Common myeloid progenitor, CD34-positive (primary cell): ENCODE results near the gene CYP4X1.
"Not testable (repeated sequence)": the region's sequence is repeated elsewhere in the genome, so short reads cannot be mapped to it uniquely, and the experiment has no call there.

Experiments used
- CTCF ChIA-PET: fragments of 350-600 bp; sonication (Branson Sonifier 250); formaldehyde crosslinking; loops from one replicate; lab custom pipeline; 2021; ENCODE audit warnings: antibody characterized with exemption; lab: Charles Lee
- POLR2A ChIA-PET: fragments of 350-600 bp; sonication (Branson Sonifier 250); formaldehyde crosslinking; loops from one replicate; lab custom pipeline; 2021; ENCODE audit warnings: antibody characterized with exemption; lab: Charles Lee
- DNase-seq, 3 donors: peaks; one replicate each; pipeline versions ENCODE4 v3.0.0 to v3.0.0-alpha.2; 2013
- H3K27ac ChIP-seq, 2 experiments: 1 replicate in 1 of 2; 2 replicates in 1 of 2; pipeline ENCODE4 v1.7.0; 2013; ENCODE audit warnings: inconsistent platforms in 2 of 2, low read length in 2 of 2, mild to moderate bottlenecking in 2 of 2, low read depth in 1 of 2, moderate library complexity in 1 of 2; ENCODE audit not compliant: severe bottlenecking in 2 of 2, insufficient read depth in 1 of 2, poor library complexity in 1 of 2
- H3K27me3 ChIP-seq, 5 experiments: replicated peaks in 2 of 5; 1 replicate in 3 of 5; 2 replicates in 2 of 5; pipeline versions ENCODE4 v1.6.1 to v1.7.0; 2013; ENCODE audit warnings: low read length in 4 of 5, mild to moderate bottlenecking in 2 of 5, moderate library complexity in 2 of 5, inconsistent platforms in 1 of 5; ENCODE audit not compliant: insufficient read depth in 5 of 5, control insufficient read depth in 4 of 5
- H3K36me3 ChIP-seq, 4 experiments: 1 replicate in 2 of 4; 2 replicates in 2 of 4; pipeline versions ENCODE4 v1.6.1 to v1.7.0; 2013; ENCODE audit warnings: low read length in 3 of 4, control low read depth in 1 of 4, mild to moderate bottlenecking in 1 of 4; ENCODE audit not compliant: control insufficient read depth in 4 of 4, insufficient read depth in 4 of 4
- H3K4me1 ChIP-seq, 4 experiments: 1 replicate in 3 of 4; 2 replicates in 1 of 4; pipeline versions ENCODE4 v1.6.1 to v1.7.1; 2013; ENCODE audit warnings: low read length in 3 of 4, mild to moderate bottlenecking in 3 of 4, control low read depth in 1 of 4, inconsistent platforms in 1 of 4, moderate library complexity in 1 of 4; ENCODE audit not compliant: control insufficient read depth in 4 of 4, insufficient read depth in 4 of 4; ENCODE audit errors: control extremely low read depth in 1 of 4
- H3K4me3 ChIP-seq, 7 experiments: 1 replicate in 4 of 7; 2 replicates in 3 of 7; pipeline versions ENCODE4 v1.5.1 to v1.7.0; 2013; ENCODE audit warnings: mild to moderate bottlenecking in 7 of 7, low read length in 6 of 7, moderate library complexity in 6 of 7, inconsistent platforms in 2 of 7, low read depth in 2 of 7, control low read depth in 1 of 7; ENCODE audit not compliant: insufficient read depth in 4 of 7, control insufficient read depth in 1 of 7; ENCODE audit errors: extremely low read depth in 1 of 7
- H3K9me3 ChIP-seq, 5 experiments: 1 replicate in 4 of 5; 2 replicates in 1 of 5; pipeline versions ENCODE4 v1.6.1 to v1.7.1; 2013; ENCODE audit warnings: low read length in 4 of 5, mild to moderate bottlenecking in 2 of 5, inconsistent platforms in 1 of 5, low read depth in 1 of 5, moderate library complexity in 1 of 5; ENCODE audit not compliant: control insufficient read depth in 4 of 5, insufficient read depth in 2 of 5; ENCODE audit errors: control extremely low read depth in 1 of 5
- WGBS: methylation state at CpG from one replicate; pipeline ENCODE4 v1.1.5; 2013; ENCODE audit not compliant: insufficient coverage; 5-methylcytosine and 5-hydroxymethylcytosine counted together

The CYP4X1 gene

GRCh38 chr1:47069509-47069908 lies 46.0 kb downstream of the CYP4X1 start:
- H3K36me3 ChIP-seq, DNase-seq, H3K4me3 ChIP-seq, H3K4me1 ChIP-seq, H3K9me3 ChIP-seq, CTCF ChIA-PET, POLR2A ChIA-PET, H3K27ac ChIP-seq: not testable (repeated sequence)
- peaks cover 0 to 13% (median 4%) of the 10 kb centered on the region in 5 experiments for H3K27me3 ChIP-seq

DNA sequence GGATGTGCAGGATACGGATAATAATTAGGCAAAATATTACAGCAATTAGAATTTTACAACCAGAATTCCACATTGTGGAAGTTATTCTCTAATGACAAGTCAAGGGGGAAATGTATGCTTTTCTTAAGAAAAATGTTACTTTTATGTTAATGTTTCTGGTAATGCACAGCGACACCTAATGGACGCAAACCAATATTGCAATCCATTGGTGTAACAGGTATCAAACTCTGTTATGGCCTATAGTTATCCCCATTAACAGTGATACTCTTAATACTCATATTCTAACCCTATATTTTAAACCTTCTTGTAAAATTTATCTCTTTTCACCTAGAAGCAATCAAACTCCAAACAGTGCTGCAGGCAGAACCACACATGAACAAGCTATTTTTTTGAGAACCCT lies 65.9 kb downstream of the CYP4X1 start:
- H3K36me3 ChIP-seq, H3K4me3 ChIP-seq, H3K27me3 ChIP-seq, H3K27ac ChIP-seq, H3K4me1 ChIP-seq, H3K9me3 ChIP-seq, CTCF ChIA-PET, POLR2A ChIA-PET: not testable (repeated sequence)
- peak; percentile 8 to 49 (median 37) for DNase-seq
- WGBS: no CpG with 5 or more reads among the region's 3 CpGs

DNA sequence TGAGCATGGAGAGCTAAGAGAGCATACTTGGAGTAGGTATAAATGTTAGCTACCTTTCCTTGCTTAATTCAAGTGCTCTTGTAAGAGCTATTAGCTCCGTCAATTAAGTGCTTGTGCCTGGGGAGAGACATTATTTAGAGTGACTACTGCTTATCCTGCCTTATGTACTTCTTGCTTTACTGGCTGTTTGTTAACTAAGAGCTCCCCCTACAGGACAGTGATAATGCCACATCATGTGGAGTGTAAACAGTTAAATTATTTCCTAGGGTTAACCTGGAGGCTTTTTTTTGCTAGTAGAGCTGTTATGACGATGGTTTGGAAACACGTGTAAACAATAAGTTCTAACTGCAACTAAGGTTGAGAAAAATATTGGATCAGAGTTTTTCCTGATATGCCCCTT lies 68.0 kb downstream of the CYP4X1 start:
- CTCF ChIA-PET, H3K4me3 ChIP-seq, H3K27me3 ChIP-seq, POLR2A ChIA-PET, H3K36me3 ChIP-seq, DNase-seq, H3K27ac ChIP-seq, H3K4me1 ChIP-seq, H3K9me3 ChIP-seq: not testable (repeated sequence)
- WGBS: no CpG with 5 or more reads among the region's 3 CpGs
